IMR-90 (cell line): ENCODE data around the gene RHBDD2. TPM values are rescaled to one million over a fixed set of nuclear protein-coding genes. Genes with fewer than 3 reads are reported as not detected.

ENCODE experiments used
- ATAC-seq: fragments of 200-7000 bp; cut with Tn5 transposase; 2 replicates; pipeline ENCODE4 v1.9.1; 2020; ENCODE audit warnings: low read depth, mild to moderate bottlenecking, moderate library complexity
- BruUV-seq: library from RNA; stranded (reverse); fragments of 400-500 nt; replicated peaks from 2 replicates; lab custom pipeline; 2021; lab: Mats Ljungman, UMichigan
- CTCF ChIA-PET: fragments of 300-600 bp; formaldehyde crosslinking; extraction: SDS; loops from one replicate; lab custom pipeline; 2021; ENCODE audit warnings: antibody characterized with exemption; lab: Yijun Ruan, JAX
- POLR2A ChIA-PET: fragments of 300-600 bp; sonication (Branson Sonifier 250); formaldehyde crosslinking; loops from one replicate; lab custom pipeline; 2022; ENCODE audit warnings: antibody characterized with exemption; ENCODE audit not compliant: unreplicated experiment; lab: Charles Lee
- DNase-seq: peaks from one replicate; pipeline ENCODE4 v3.0.0; 2013
- H2AFZ ChIP-seq: replicated peaks from 2 replicates; pipeline ENCODE3; 2013; ENCODE audit warnings: low read length, mild to moderate bottlenecking; ENCODE audit not compliant: poor library complexity
- H2AK5ac ChIP-seq: 2 replicates; pipeline ENCODE4 v1.6.1; 2013; ENCODE audit warnings: low read depth, low read length, inconsistent platforms
- H2AK9ac ChIP-seq: replicated peaks from 2 replicates; pipeline ENCODE3; 2013; ENCODE audit warnings: mild to moderate bottlenecking, low read depth, low read length, moderate library complexity; ENCODE audit not compliant: poor library complexity
- H2BK120ac ChIP-seq: 2 replicates; pipeline ENCODE4 v1.6.1; 2013; ENCODE audit warnings: low read depth, low read length, inconsistent platforms
- H2BK15ac ChIP-seq: 3 replicates; pipeline ENCODE4 v1.6.1; 2013; ENCODE audit warnings: low read depth, low read length, inconsistent platforms
- H2BK20ac ChIP-seq: 2 replicates; pipeline ENCODE4 v1.6.1; 2013; ENCODE audit warnings: low read depth, mild to moderate bottlenecking, inconsistent platforms, low read length, moderate library complexity
- H2BK5ac ChIP-seq: 2 replicates; pipeline ENCODE4 v1.6.1; 2013; ENCODE audit warnings: mild to moderate bottlenecking, low read depth, low read length, inconsistent platforms; ENCODE audit not compliant: poor library complexity, severe bottlenecking
- H3K14ac ChIP-seq: replicated peaks from 2 replicates; pipeline ENCODE4 v1.6.1; 2013; ENCODE audit warnings: low read depth, low read length, inconsistent platforms
- H3K18ac ChIP-seq: 2 replicates; pipeline ENCODE4 v1.6.1; 2013; ENCODE audit warnings: low read depth, low read length, control low read depth
- H3K23ac ChIP-seq: 2 replicates; pipeline ENCODE4 v1.6.1; 2013; ENCODE audit warnings: low read depth, low read length, inconsistent platforms
- H3K27ac ChIP-seq: 2 replicates; pipeline ENCODE4 v1.5.1; 2013; ENCODE audit warnings: mild to moderate bottlenecking, control low read depth, low read length; ENCODE audit not compliant: insufficient read depth
- H3K27me3 ChIP-seq: 2 replicates; pipeline ENCODE4 v1.6.1; 2013; ENCODE audit warnings: low read length; ENCODE audit not compliant: control insufficient read depth, insufficient read depth
- H3K36me3 ChIP-seq: 2 replicates; pipeline ENCODE4 v1.6.1; 2013; ENCODE audit warnings: low read length, mixed read lengths; ENCODE audit not compliant: control insufficient read depth, insufficient read depth
- H3K4ac ChIP-seq: 2 replicates; pipeline ENCODE4 v1.6.1; 2013; ENCODE audit warnings: low read depth, low read length, inconsistent platforms
- H3K4me1 ChIP-seq: 2 replicates; pipeline ENCODE4 v1.6.1; 2013; ENCODE audit warnings: low read length, mixed read lengths; ENCODE audit not compliant: control insufficient read depth, insufficient read depth
- H3K4me2 ChIP-seq: 2 replicates; pipeline ENCODE4 v1.6.1; 2013; ENCODE audit warnings: low read depth, mild to moderate bottlenecking, control low read depth, low read length, moderate library complexity
- H3K4me3 ChIP-seq: 2 replicates; pipeline ENCODE4 v1.5.1; 2013; ENCODE audit warnings: low read depth, mild to moderate bottlenecking, control low read depth, low read length, moderate library complexity; ENCODE audit not compliant: insufficient read depth
- H3K56ac ChIP-seq: 2 replicates; pipeline ENCODE4 v1.6.1; 2013; ENCODE audit warnings: low read length, inconsistent platforms; ENCODE audit not compliant: insufficient read depth; ENCODE audit errors: extremely low read depth
- H3K79me1 ChIP-seq, 2 experiments: 2 replicates each; pipeline ENCODE4 v1.6.1; 2013; ENCODE audit warnings: low read length in 2 of 2, inconsistent platforms in 1 of 2, low read depth in 1 of 2
- H3K9ac ChIP-seq: 2 replicates; pipeline ENCODE4 v1.6.1; 2013; ENCODE audit warnings: low read depth, low read length, control low read depth
- H3K9me1 ChIP-seq: 2 replicates; pipeline ENCODE4 v1.6.1; 2013; ENCODE audit warnings: low read length, inconsistent platforms; ENCODE audit not compliant: insufficient read depth
- H3K9me3 ChIP-seq: 2 replicates; pipeline ENCODE4 v1.6.1; 2013; ENCODE audit warnings: low read length; ENCODE audit not compliant: control insufficient read depth, insufficient read depth
- H4K20me1 ChIP-seq: 2 replicates; pipeline ENCODE4 v1.6.1; 2013; ENCODE audit warnings: low read length, inconsistent platforms; ENCODE audit not compliant: insufficient read depth
- H4K5ac ChIP-seq: 2 replicates; pipeline ENCODE4 v1.6.1; 2013; ENCODE audit warnings: mild to moderate bottlenecking, low read depth, low read length, control low read depth
- H4K8ac ChIP-seq, 2 experiments: 2 replicates each; pipeline ENCODE4 v1.6.1; 2013; ENCODE audit warnings: low read depth in 2 of 2, low read length in 2 of 2, control low read depth in 1 of 2, inconsistent platforms in 1 of 2
- H4K91ac ChIP-seq: 2 replicates; pipeline ENCODE4 v1.6.1; 2013; ENCODE audit warnings: low read depth, low read length, inconsistent platforms; ENCODE audit not compliant: insufficient read depth
- SMC3 ChIP-seq: fragments of 150-350 bp; IDR thresholded peaks from 2 replicates; pipeline ENCODE4 v1.6.1; 2016; ENCODE audit warnings: low read depth, mild to moderate bottlenecking, antibody characterized with exemption, low read length, moderate library complexity
- WGBS, 2 experiments: methylation state at CpG; one replicate each; pipeline versions ENCODE4 v1.1.5 to v1.1.7; 2013; ENCODE audit warnings: missing lambda C conversion rate in 2 of 2; ENCODE audit not compliant: insufficient read length in 1 of 2; ENCODE audit errors: extremely low coverage in 2 of 2; 5-methylcytosine and 5-hydroxymethylcytosine counted together
- dilution Hi-C: fragments of 300-500 bp; cut with HindIII; formaldehyde crosslinking; loops from one replicate; pipeline ENCODE4 v1.14.3; 2018; ENCODE audit warnings: low sequenced_read_pairs; ENCODE audit not compliant: unreplicated experiment
- in situ Hi-C: fragments of 300-500 bp; cut with MboI; formaldehyde crosslinking; loops from 3 replicates; pipeline ENCODE4 v1.14.3; 2019; ENCODE audit warnings: low sequenced_read_pairs, inconsistent platforms, mixed read lengths
- intact Hi-C: fragments of 100-400 bp; cut with micrococcal nuclease; formaldehyde crosslinking; loops from 2 replicates; pipeline ENCODE4 v1.10.0; 2022
- polyA plus RNA-seq, 3 experiments: library from polyadenylated mRNA; depleted of rRNA; stranded (reverse); fragments of >200 nt; gene quantifications; 2 replicates each; pipeline ENCODE4 v1.2.3, GENCODE V29; 2012; ENCODE audit warnings: low replicate concordance in 1 of 3
- total RNA-seq: library from RNA; depleted of rRNA; stranded (reverse); fragments of >200 nt; gene quantifications from 2 replicates; pipeline ENCODE4 v1.2.3, GENCODE V29; 2012

The RHBDD2 gene
- total and polyA plus RNA-seq, 2 of the 4 experiments (the other 2 are of a cell fraction), result 9.7 to 42.4 TPM

GRCh38 chr7:75920431-75921161 is 41.8 kb downstream of the RHBDD2 start:
- Histone ChIP-seq H3K4me1 (no peaks in the 10 kb centered on the region), H3K56ac (no peak overlapping the region), H2BK20ac (no peak overlapping the region), H4K8ac (no peak overlapping the region), H3K27me3 (no peaks in the 10 kb centered on the region), H3K18ac (no peak overlapping the region), H3K4ac (no peak overlapping the region), H2BK120ac (no peak overlapping the region), H4K91ac (no peak overlapping the region), H2BK5ac (no peak overlapping the region), H3K79me1 (peaks cover 40 to 84% of the 10 kb centered on the region in 2 experiments), H3K14ac (no peak overlapping the region), H3K9ac (no peak overlapping the region), H3K4me3 (no peak overlapping the region), H3K27ac (no peak overlapping the region), H2AFZ (no peak overlapping the region), H3K9me1 (peaks cover 20% of the 10 kb centered on the region), H2AK9ac (no peak overlapping the region), H2AK5ac (no peak overlapping the region), H3K36me3 (0 out of 2 replicates have a peak, but pooled peaks cover 3% of the 10 kb centered on the region), H3K4me2 (no peak overlapping the region), H3K9me3 (no peaks in the 10 kb centered on the region), H3K23ac (no peak overlapping the region), H4K20me1 (peaks cover 58% of the 10 kb centered on the region), H4K5ac (no peak overlapping the region), H2BK15ac (no peak overlapping the region)
- POLR2A ChIA-PET, result no interaction called here
- in situ Hi-C loops (no loop called here), intact Hi-C loops (no loop called here), dilution Hi-C loops (no loop called here)
- WGBS, 2 experiments, result 94% methylated on average over 12 of the region's 19 CpGs; no CpG with 5 or more reads in 1 of the 2 experiments
- DNase-seq, result no peak
- no peak for ATAC-seq
- no peak for TF ChIP-seq SMC3
- CTCF ChIA-PET, result no interaction called here
- BruUV-seq, result no TSS peak
